ENCODE measurements around the gene MAD2L2.

DNA sequence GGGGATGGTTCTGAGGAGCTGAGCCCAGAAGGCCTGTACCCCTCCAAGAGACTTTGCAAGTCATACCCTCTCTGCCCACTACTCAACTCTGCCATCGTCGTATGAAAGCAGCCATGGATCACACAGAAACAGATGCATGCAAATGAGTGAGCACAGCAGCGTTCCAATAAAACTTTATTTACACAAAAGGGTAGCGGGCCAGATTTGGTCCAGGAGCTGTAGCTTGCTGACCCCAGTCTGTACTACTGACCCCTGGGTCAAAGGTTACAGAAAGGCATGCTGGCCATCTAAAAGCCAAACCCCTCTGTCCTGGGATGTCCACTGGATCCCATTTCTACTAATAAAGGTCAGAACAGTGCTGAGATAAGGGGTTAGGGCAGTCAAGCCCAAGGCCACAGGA, 46.2 kb upstream of the MAD2L2 start:
- TF ChIP-seq, protein P1, sequence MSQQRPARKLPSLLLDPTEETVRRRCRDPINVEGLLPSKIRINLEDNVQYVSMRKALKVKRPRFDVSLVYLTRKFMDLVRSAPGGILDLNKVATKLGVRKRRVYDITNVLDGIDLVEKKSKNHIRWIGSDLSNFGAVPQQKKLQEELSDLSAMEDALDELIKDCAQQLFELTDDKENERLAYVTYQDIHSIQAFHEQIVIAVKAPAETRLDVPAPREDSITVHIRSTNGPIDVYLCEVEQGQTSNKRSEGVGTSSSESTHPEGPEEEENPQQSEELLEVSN (IDR thresholded peaks at IDR 0.05; ENCODE audit: borderline replicate concordance, low read depth) = no peak
- no peak for TF ChIP-seq HOXB5 (CRISPR knock-in tag; IDR thresholded peaks at IDR 0.05)
